GM23338 (cell line): ENCODE data around the gene NSUN3. TPM values are rescaled to one million over a fixed set of nuclear protein-coding genes. Genes with fewer than 3 reads are reported as not detected.

ENCODE experiments used
- ATAC-seq: fragments of 200-7000 bp; cut with Tn5 transposase; 3 replicates; pipeline ENCODE4 v1.9.1; 2020
- DNase-seq: peaks from one replicate; pipeline ENCODE4 v3.0.0-alpha.2; 2015; ENCODE audit warnings: low spot score
- H2AFZ ChIP-seq: fragments of 200-600 bp; sonication (generic); 2 replicates; pipeline ENCODE4 v1.8.0; 2016; ENCODE audit warnings: antibody characterized with exemption, mild to moderate bottlenecking, moderate library complexity
- H3F3A ChIP-seq: fragments of 200-600 bp; sonication (generic); replicated peaks from 2 replicates; pipeline ENCODE4 v1.8.0; 2017; ENCODE audit warnings: antibody characterized with exemption, mixed run types, low read depth
- H3K27ac ChIP-seq: fragments of 200-600 bp; sonication (generic); 2 replicates; pipeline ENCODE4 v1.6.1; 2016; ENCODE audit warnings: low read depth
- H3K27me3 ChIP-seq: fragments of 200-600 bp; sonication (generic); 2 replicates; pipeline ENCODE4 v1.8.0; 2016; ENCODE audit warnings: mild to moderate bottlenecking, mixed run types, moderate library complexity; ENCODE audit not compliant: insufficient read depth
- H3K36me3 ChIP-seq: fragments of 200-600 bp; sonication (generic); 2 replicates; pipeline ENCODE4 v1.8.0; 2016; ENCODE audit warnings: mild to moderate bottlenecking; ENCODE audit not compliant: insufficient read depth
- H3K4me1 ChIP-seq: fragments of 200-600 bp; sonication (generic); 2 replicates; pipeline ENCODE4 v1.8.0; 2016; ENCODE audit warnings: mild to moderate bottlenecking, moderate library complexity; ENCODE audit not compliant: insufficient read depth
- H3K4me2 ChIP-seq: fragments of 200-600 bp; sonication (generic); 2 replicates; pipeline ENCODE4 v1.7.1; 2017; ENCODE audit warnings: mixed run types
- H3K4me3 ChIP-seq: fragments of 200-600 bp; sonication (generic); 2 replicates; pipeline ENCODE4 v1.6.1; 2016; ENCODE audit warnings: mixed run types
- H3K79me2 ChIP-seq: fragments of 200-600 bp; sonication (generic); replicated peaks from 2 replicates; pipeline ENCODE4 v1.8.0; 2017; ENCODE audit warnings: mild to moderate bottlenecking; ENCODE audit not compliant: insufficient read depth
- H3K9me2 ChIP-seq: fragments of 200-600 bp; sonication (generic); 2 replicates; pipeline ENCODE4 v1.8.0; 2017; ENCODE audit not compliant: insufficient read depth
- H4K20me1 ChIP-seq: fragments of 200-600 bp; sonication (generic); replicated peaks from 2 replicates; pipeline ENCODE4 v1.8.0; 2017; ENCODE audit warnings: mild to moderate bottlenecking; ENCODE audit not compliant: insufficient read depth
- H3K27ac Mint-ChIP-seq: 2 replicates; pipeline ENCODE4 v1.8.0; 2020; ENCODE audit warnings: inconsistent platforms, mild to moderate bottlenecking, moderate library complexity, mixed read lengths
- H3K27me3 Mint-ChIP-seq: 3 replicates; pipeline ENCODE4 v1.8.0; 2022; ENCODE audit warnings: low read depth, mild to moderate bottlenecking, moderate library complexity, mixed read lengths, inconsistent platforms; ENCODE audit not compliant: insufficient read depth, poor library complexity
- H3K36me3 Mint-ChIP-seq: 3 replicates; pipeline ENCODE4 v1.8.0; 2021; ENCODE audit warnings: low read depth, mild to moderate bottlenecking, inconsistent platforms, moderate library complexity, mixed read lengths
- H3K4me1 Mint-ChIP-seq: 3 replicates; pipeline ENCODE4 v1.8.0; 2020; ENCODE audit warnings: mild to moderate bottlenecking, inconsistent platforms, mixed read lengths
- H3K4me3 Mint-ChIP-seq: 3 replicates; pipeline ENCODE4 v1.8.0; 2021; ENCODE audit warnings: moderate library complexity, mild to moderate bottlenecking, inconsistent platforms, mixed read lengths
- H3K9me3 Mint-ChIP-seq: 3 replicates; pipeline ENCODE4 v1.8.0; 2020; ENCODE audit warnings: moderate library complexity, mild to moderate bottlenecking, inconsistent platforms, mixed read lengths
- CREB1 ChIP-seq: fragments of 250-450 bp; sonication (Bioruptor Pico); IDR thresholded peaks from 2 replicates; pipeline ENCODE4 v1.5.0; 2020; ENCODE audit warnings: low read depth, mild to moderate bottlenecking, moderate library complexity
- EZH2 ChIP-seq: fragments of 200-600 bp; sonication (generic); IDR thresholded peaks from one replicate; pipeline ENCODE4 v1.8.0; 2017; ENCODE audit warnings: antibody characterized with exemption, mild to moderate bottlenecking, low read depth; ENCODE audit not compliant: unreplicated experiment
- EZH2phosphoT487 ChIP-seq: fragments of 200-600 bp; sonication (generic); IDR thresholded peaks from one replicate; pipeline ENCODE4 v1.8.1; 2018; ENCODE audit warnings: antibody characterized with exemption; ENCODE audit not compliant: unreplicated experiment
- JUNB ChIP-seq: IDR thresholded peaks from one replicate; pipeline ENCODE4 v1.6.1; 2016; ENCODE audit warnings: antibody characterized with exemption; ENCODE audit not compliant: unreplicated experiment
- NANOG ChIP-seq: IDR thresholded peaks from 2 replicates; pipeline ENCODE4 v1.6.1; 2016; ENCODE audit warnings: antibody characterized with exemption, borderline replicate concordance
- POLR2AphosphoS5 ChIP-seq: IDR thresholded peaks from 2 replicates; pipeline ENCODE4 v1.6.1; 2016; ENCODE audit warnings: antibody characterized with exemption, low read depth
- STAT1 ChIP-seq: IDR thresholded peaks from one replicate; pipeline ENCODE4 v1.6.1; 2016; ENCODE audit warnings: antibody characterized with exemption; ENCODE audit not compliant: unreplicated experiment
- ZNF114 ChIP-seq: fragments of 250-450 bp; sonication (Bioruptor Pico); IDR thresholded peaks from 2 replicates; pipeline ENCODE4 v1.5.0; 2020; ENCODE audit warnings: mild to moderate bottlenecking, moderate library complexity
- ZNF331 ChIP-seq: fragments of 250-450 bp; sonication (Bioruptor Pico); IDR thresholded peaks from 2 replicates; pipeline ENCODE4 v1.5.0; 2020; ENCODE audit warnings: low read depth, mild to moderate bottlenecking, moderate library complexity
- polyA plus RNA-seq: library from polyadenylated mRNA; unstranded; fragments of >200 nt; fragmentation: Nextera tagmentation; extraction: Ambion mirVana; gene quantifications from 2 replicates; pipeline ENCODE4 v1.2.1, GENCODE V29; 2016
- total RNA-seq: library from RNA; depleted of rRNA; stranded (reverse); fragments of >200 nt; shearing (Covaris generic); gene quantifications from 2 replicates; pipeline ENCODE4 v1.2.3, GENCODE V29; 2014
- TF ChIP-seq, protein P1 (sequence below): fragments of 250-450 bp; sonication (Bioruptor Pico); IDR thresholded peaks from 2 replicates; pipeline ENCODE4 v1.5.0; 2020; ENCODE audit warnings: mild to moderate bottlenecking, moderate library complexity
- TF ChIP-seq, protein P2 (sequence below): IDR thresholded peaks from 2 replicates; pipeline ENCODE4 v1.6.1; 2016; ENCODE audit warnings: antibody characterized with exemption
- TF ChIP-seq, protein P3 (sequence below), 2 experiments: fragments of 200-600 bp in 1 of 2; sonication (generic) in 1 of 2; conservative IDR thresholded peaks; 2 replicates each; pipeline versions ENCODE4 v1.5.1 to v1.6.1; 2016 to 2017; ENCODE audit warnings: antibody characterized with exemption in 2 of 2, low read depth in 2 of 2, mild to moderate bottlenecking in 2 of 2, moderate library complexity in 1 of 2
- TF ChIP-seq, protein P4 (sequence below): IDR thresholded peaks from one replicate; pipeline ENCODE4 v1.6.1; 2018; ENCODE audit warnings: antibody characterized with exemption; ENCODE audit not compliant: unreplicated experiment

Gene NSUN3
- total and polyA plus RNA-seq, 2 experiments from 2014 or later: 5.4 to 10.6 TPM

DNA sequence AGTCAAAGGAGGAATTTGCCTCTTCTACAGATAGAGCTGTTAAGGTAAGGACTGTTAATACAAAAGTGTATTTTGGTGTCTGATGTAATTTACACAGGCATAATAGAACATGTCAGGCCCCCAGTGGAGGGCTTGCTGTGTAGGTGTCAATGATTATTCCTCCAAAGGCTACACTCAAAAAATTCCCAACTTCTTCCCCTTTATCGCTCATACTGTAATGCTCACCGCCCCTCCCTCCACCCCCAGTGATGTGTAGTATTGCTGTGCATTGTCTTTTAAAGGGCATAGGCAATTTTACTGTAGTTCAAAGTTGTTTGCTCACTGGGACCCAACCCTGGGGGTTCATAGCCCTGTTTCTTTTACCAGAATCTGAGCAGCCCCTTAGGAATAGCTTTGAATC, 32.2 kb downstream of the NSUN3 start (continued):
- TF ChIP-seq, protein P1, sequence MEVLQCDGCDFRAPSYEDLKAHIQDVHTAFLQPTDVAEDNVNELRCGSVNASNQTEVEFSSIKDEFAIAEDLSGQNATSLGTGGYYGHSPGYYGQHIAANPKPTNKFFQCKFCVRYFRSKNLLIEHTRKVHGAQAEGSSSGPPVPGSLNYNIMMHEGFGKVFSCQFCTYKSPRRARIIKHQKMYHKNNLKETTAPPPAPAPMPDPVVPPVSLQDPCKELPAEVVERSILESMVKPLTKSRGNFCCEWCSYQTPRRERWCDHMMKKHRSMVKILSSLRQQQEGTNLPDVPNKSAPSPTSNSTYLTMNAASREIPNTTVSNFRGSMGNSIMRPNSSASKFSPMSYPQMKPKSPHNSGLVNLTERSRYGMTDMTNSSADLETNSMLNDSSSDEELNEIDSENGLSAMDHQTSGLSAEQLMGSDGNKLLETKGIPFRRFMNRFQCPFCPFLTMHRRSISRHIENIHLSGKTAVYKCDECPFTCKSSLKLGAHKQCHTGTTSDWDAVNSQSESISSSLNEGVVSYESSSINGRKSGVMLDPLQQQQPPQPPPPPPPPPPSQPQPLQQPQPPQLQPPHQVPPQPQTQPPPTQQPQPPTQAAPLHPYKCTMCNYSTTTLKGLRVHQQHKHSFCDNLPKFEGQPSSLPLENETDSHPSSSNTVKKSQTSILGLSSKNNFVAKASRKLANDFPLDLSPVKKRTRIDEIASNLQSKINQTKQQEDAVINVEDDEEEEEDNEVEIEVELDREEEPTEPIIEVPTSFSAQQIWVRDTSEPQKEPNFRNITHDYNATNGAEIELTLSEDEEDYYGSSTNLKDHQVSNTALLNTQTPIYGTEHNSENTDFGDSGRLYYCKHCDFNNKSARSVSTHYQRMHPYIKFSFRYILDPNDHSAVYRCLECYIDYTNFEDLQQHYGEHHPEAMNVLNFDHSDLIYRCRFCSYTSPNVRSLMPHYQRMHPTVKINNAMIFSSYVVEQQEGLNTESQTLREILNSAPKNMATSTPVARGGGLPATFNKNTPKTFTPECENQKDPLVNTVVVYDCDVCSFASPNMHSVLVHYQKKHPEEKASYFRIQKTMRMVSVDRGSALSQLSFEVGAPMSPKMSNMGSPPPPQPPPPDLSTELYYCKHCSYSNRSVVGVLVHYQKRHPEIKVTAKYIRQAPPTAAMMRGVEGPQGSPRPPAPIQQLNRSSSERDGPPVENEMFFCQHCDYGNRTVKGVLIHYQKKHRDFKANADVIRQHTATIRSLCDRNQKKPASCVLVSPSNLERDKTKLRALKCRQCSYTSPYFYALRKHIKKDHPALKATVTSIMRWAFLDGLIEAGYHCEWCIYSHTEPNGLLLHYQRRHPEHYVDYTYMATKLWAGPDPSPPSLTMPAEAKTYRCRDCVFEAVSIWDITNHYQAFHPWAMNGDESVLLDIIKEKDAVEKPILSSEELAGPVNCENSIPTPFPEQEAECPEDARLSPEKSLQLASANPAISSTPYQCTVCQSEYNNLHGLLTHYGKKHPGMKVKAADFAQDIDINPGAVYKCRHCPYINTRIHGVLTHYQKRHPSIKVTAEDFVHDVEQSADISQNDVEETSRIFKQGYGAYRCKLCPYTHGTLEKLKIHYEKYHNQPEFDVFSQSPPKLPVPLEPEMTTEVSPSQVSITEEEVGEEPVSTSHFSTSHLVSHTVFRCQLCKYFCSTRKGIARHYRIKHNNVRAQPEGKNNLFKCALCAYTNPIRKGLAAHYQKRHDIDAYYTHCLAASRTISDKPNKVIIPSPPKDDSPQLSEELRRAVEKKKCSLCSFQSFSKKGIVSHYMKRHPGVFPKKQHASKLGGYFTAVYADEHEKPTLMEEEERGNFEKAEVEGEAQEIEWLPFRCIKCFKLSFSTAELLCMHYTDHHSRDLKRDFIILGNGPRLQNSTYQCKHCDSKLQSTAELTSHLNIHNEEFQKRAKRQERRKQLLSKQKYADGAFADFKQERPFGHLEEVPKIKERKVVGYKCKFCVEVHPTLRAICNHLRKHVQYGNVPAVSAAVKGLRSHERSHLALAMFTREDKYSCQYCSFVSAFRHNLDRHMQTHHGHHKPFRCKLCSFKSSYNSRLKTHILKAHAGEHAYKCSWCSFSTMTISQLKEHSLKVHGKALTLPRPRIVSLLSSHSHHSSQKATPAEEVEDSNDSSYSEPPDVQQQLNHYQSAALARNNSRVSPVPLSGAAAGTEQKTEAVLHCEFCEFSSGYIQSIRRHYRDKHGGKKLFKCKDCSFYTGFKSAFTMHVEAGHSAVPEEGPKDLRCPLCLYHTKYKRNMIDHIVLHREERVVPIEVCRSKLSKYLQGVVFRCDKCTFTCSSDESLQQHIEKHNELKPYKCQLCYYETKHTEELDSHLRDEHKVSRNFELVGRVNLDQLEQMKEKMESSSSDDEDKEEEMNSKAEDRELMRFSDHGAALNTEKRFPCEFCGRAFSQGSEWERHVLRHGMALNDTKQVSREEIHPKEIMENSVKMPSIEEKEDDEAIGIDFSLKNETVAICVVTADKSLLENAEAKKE (CRISPR knock-in tag): no peak
- TF ChIP-seq STAT1: no peak
- no peak for TF ChIP-seq NANOG
- TF ChIP-seq EZH2: no peak

DNA sequence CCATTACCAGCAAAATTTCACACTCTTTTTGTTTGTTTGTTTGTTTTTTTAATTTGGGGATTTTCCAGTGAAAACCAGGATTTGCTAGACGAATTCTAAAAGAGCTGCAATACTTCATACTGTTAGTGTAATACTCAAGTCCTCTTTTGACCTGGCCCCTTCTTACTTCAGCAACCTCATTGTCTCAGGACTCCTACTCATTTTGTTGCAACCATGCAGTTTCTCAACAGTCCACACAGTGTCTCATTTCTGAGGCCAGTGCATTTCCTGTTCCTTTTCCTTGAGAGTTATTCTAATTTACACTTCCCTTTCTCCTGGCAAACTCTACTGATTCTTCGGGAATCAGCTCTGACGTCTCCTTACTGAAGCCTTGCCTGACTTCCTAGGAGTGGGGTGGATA, 35.6 kb downstream of the NSUN3 start:
- no peaks in the 10 kb centered on the region for H3K4me1 Mint-ChIP-seq
- Histone ChIP-seq H3F3A (no peaks in the 10 kb centered on the region), H3K9me2 (no peaks in the 10 kb centered on the region), H3K4me3 (no peak overlapping the region), H4K20me1 (no peaks in the 10 kb centered on the region; the same call in 1 of the 2 replicates), H3K79me2 (no peaks in the 10 kb centered on the region), H3K27ac (no peak overlapping the region), H3K4me1 (no peaks in the 10 kb centered on the region), H3K36me3 (no peaks in the 10 kb centered on the region), H3K27me3 (no peaks in the 10 kb centered on the region), H3K4me2 (no peak overlapping the region), H2AFZ (no peak overlapping the region)
- peak overlapping the region; percentile 11; the same call in 1 of the 2 replicates for H3K27ac Mint-ChIP-seq
- no peak overlapping the region for H3K4me3 Mint-ChIP-seq
- no peaks in the 10 kb centered on the region for H3K27me3 Mint-ChIP-seq
- no peaks in the 10 kb centered on the region for H3K9me3 Mint-ChIP-seq
- DNase-seq: no peak
- no peak for ATAC-seq
- H3K36me3 Mint-ChIP-seq: no peaks in the 10 kb centered on the region
- TF ChIP-seq, protein P2, sequence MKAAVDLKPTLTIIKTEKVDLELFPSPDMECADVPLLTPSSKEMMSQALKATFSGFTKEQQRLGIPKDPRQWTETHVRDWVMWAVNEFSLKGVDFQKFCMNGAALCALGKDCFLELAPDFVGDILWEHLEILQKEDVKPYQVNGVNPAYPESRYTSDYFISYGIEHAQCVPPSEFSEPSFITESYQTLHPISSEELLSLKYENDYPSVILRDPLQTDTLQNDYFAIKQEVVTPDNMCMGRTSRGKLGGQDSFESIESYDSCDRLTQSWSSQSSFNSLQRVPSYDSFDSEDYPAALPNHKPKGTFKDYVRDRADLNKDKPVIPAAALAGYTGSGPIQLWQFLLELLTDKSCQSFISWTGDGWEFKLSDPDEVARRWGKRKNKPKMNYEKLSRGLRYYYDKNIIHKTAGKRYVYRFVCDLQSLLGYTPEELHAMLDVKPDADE: no peak
- TF ChIP-seq EZH2phosphoT487: no peak
- no peak for TF ChIP-seq CREB1 (CRISPR knock-in tag)
- TF ChIP-seq, protein P3, sequence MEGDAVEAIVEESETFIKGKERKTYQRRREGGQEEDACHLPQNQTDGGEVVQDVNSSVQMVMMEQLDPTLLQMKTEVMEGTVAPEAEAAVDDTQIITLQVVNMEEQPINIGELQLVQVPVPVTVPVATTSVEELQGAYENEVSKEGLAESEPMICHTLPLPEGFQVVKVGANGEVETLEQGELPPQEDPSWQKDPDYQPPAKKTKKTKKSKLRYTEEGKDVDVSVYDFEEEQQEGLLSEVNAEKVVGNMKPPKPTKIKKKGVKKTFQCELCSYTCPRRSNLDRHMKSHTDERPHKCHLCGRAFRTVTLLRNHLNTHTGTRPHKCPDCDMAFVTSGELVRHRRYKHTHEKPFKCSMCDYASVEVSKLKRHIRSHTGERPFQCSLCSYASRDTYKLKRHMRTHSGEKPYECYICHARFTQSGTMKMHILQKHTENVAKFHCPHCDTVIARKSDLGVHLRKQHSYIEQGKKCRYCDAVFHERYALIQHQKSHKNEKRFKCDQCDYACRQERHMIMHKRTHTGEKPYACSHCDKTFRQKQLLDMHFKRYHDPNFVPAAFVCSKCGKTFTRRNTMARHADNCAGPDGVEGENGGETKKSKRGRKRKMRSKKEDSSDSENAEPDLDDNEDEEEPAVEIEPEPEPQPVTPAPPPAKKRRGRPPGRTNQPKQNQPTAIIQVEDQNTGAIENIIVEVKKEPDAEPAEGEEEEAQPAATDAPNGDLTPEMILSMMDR (conservative IDR thresholded peaks at IDR 0.05; ENCODE audit: low read depth in 2 of 2): no peak
- no peak for TF ChIP-seq ZNF331 (CRISPR knock-in tag)
- TF ChIP-seq NANOG: no peak
- no peak for TF ChIP-seq EZH2
- no peak for TF ChIP-seq JUNB
- no peak for TF ChIP-seq POLR2AphosphoS5
- TF ChIP-seq, protein P4, sequence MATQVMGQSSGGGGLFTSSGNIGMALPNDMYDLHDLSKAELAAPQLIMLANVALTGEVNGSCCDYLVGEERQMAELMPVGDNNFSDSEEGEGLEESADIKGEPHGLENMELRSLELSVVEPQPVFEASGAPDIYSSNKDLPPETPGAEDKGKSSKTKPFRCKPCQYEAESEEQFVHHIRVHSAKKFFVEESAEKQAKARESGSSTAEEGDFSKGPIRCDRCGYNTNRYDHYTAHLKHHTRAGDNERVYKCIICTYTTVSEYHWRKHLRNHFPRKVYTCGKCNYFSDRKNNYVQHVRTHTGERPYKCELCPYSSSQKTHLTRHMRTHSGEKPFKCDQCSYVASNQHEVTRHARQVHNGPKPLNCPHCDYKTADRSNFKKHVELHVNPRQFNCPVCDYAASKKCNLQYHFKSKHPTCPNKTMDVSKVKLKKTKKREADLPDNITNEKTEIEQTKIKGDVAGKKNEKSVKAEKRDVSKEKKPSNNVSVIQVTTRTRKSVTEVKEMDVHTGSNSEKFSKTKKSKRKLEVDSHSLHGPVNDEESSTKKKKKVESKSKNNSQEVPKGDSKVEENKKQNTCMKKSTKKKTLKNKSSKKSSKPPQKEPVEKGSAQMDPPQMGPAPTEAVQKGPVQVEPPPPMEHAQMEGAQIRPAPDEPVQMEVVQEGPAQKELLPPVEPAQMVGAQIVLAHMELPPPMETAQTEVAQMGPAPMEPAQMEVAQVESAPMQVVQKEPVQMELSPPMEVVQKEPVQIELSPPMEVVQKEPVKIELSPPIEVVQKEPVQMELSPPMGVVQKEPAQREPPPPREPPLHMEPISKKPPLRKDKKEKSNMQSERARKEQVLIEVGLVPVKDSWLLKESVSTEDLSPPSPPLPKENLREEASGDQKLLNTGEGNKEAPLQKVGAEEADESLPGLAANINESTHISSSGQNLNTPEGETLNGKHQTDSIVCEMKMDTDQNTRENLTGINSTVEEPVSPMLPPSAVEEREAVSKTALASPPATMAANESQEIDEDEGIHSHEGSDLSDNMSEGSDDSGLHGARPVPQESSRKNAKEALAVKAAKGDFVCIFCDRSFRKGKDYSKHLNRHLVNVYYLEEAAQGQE: no peak
- no peak for TF ChIP-seq STAT1
- no peak for TF ChIP-seq ZNF114
